HAP-1 (cell line): Measurements from ENCODE around the gene AGBL4.

Experiments used
- DNase-seq, 2 experiments: peaks; one replicate each; pipeline ENCODE4 v3.0.0-alpha.2; 2016 to 2020; ENCODE audit warnings: low spot score in 2 of 2
- H3K27me3 ChIP-seq: fragments of 250-450 bp; sonication (Bioruptor Pico); 2 replicates; pipeline ENCODE4 v1.5.1; 2020; ENCODE audit warnings: low read depth, mild to moderate bottlenecking, moderate library complexity
- H3K36me3 ChIP-seq: fragments of 250-450 bp; sonication (Bioruptor Pico); replicated peaks from 2 replicates; pipeline ENCODE4 v1.5.1; 2020; ENCODE audit warnings: mild to moderate bottlenecking
- H3K4me1 ChIP-seq: fragments of 250-450 bp; sonication (Bioruptor Pico); 2 replicates; pipeline ENCODE4 v1.5.1; 2020; ENCODE audit warnings: mild to moderate bottlenecking
- H3K4me3 ChIP-seq: fragments of 250-450 bp; sonication (Bioruptor Pico); 2 replicates; pipeline ENCODE4 v1.5.1; 2020; ENCODE audit warnings: mild to moderate bottlenecking, moderate library complexity
- H3K9me3 ChIP-seq: fragments of 250-450 bp; sonication (Bioruptor Pico); 2 replicates; pipeline ENCODE4 v1.5.1; 2020; ENCODE audit warnings: mild to moderate bottlenecking, moderate library complexity
- in situ Hi-C: fragments of 300-500 bp; cut with MboI; formaldehyde crosslinking; loops from 3 replicates; pipeline ENCODE4 v1.14.3; 2020; ENCODE audit warnings: low sequenced_read_pairs, inconsistent platforms, mixed read lengths

AGBL4 gene

GRCh38 chr1:48955774-48956173 lies 1068.0 kb downstream of the AGBL4 start:
- Histone ChIP-seq H3K4me1 (no peaks in the 10 kb centered on the region), H3K4me3 (no peak overlapping the region), H3K9me3 (no peaks in the 10 kb centered on the region), H3K36me3 (no peaks in the 10 kb centered on the region), H3K27me3 (0 out of 2 replicates have a peak, but pooled peaks cover 2% of the 10 kb centered on the region)
- in situ Hi-C loops: no loop called here
- no peak for DNase-seq

- Histone ChIP-seq H3K36me3 (no peaks in the 10 kb centered on the region), H3K4me3 (no peak overlapping the region), H3K27me3 (0 out of 2 replicates have a peak, but pooled peaks cover 2% of the 10 kb centered on the region), H3K4me1 (no peaks in the 10 kb centered on the region), H3K9me3 (no peaks in the 10 kb centered on the region)
- in situ Hi-C loops: no loop called here
- no peak for DNase-seq
Measured at GRCh38 chr1:48953617-48954016, 1070.1 kb downstream of the AGBL4 start.

GRCh38 chr1:48948562-48948961 lies 1075.2 kb downstream of the AGBL4 start:
- DNase-seq: no peak
- Histone ChIP-seq H3K4me3 (no peak overlapping the region), H3K27me3 (no peaks in the 10 kb centered on the region), H3K9me3 (no peaks in the 10 kb centered on the region), H3K4me1 (no peaks in the 10 kb centered on the region), H3K36me3 (no peaks in the 10 kb centered on the region)
- in situ Hi-C loops: no loop called here

DNA sequence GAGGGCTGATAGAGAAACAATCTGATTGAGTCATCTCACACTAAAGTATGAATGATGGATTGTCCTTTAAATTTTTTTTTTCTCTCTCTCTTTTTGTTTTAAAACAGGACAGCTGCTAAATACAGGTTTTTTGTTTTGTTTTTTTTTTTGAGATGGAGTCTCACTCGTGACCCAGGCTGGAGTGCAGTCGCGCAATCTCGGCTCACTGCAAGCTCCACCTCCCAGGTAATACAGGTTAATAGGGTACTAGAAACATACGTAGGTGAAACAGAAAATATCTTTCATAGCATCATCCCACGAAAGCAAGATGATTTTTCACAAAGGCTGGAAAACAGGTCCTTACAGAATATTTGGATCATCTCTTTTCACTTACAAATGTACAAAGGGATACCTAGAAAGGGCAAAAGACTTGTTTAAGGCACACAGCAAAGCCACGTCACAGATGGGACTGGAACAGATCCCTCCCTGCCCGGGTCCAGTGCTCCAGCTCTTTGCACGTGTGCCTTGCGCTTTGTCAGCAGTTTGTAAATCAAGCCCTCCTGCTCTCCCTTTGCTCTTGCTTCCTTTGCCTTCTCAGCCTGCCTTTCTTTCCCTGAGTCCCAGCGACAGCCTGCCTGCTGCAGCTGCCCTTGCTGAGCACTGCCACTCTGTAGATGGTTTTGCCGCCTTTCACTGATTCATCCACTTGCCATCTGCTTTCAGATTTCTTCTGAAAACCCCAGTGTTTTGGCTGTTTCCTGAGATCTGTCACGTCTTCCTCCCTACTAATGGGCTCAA lies 1075.8 kb downstream of the AGBL4 start:
- Histone ChIP-seq H3K4me1 (no peaks in the 10 kb centered on the region), H3K27me3 (no peaks in the 10 kb centered on the region), H3K9me3 (no peaks in the 10 kb centered on the region), H3K36me3 (no peaks in the 10 kb centered on the region), H3K4me3 (no peak overlapping the region)
- DNase-seq: no peak
- in situ Hi-C loops: no loop called here

DNA sequence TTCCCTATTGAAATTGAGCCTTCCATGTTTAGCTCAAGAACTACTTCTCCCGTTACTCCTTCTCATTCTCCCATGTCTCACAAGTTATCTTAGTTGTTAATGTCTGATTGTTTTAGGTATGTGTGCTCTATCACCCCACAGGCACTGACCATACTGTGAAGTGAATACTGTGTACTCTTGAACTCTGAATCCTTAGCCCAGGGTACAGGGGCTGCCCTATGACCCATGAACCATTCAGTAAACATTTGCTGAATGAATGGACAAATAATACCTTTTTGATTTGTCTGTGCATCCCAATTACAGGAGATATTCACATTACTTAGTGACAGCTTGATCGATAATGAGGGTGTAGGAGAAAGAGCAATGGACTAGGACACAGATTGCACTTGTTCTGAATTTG lies 1077.7 kb downstream of the AGBL4 start:
- Histone ChIP-seq H3K4me3 (no peak overlapping the region), H3K4me1 (no peaks in the 10 kb centered on the region), H3K9me3 (no peaks in the 10 kb centered on the region), H3K27me3 (no peaks in the 10 kb centered on the region), H3K36me3 (no peaks in the 10 kb centered on the region)
- in situ Hi-C loops: no loop called here
- DNase-seq: no peak

DNA sequence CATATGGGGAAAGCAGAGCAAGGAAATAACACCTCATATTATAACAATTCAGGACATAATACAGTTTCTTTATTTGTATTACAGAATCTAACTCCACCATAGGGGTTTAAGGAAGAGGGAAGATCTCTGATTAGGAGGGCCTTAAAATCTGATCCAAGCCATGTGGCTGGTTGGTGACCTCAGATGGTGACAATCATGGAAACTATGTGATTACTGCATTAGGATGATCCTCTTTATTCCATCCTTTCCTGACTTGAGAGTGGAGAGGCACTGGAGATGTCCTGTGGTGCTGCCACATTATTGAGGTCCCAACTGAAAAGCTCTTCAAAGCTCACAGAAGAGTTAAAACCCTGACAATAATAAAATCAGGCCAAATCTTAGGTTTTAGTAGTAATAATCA lies 1078.9 kb downstream of the AGBL4 start:
- Histone ChIP-seq H3K27me3 (no peaks in the 10 kb centered on the region), H3K9me3 (no peaks in the 10 kb centered on the region), H3K4me3 (no peak overlapping the region), H3K36me3 (no peaks in the 10 kb centered on the region), H3K4me1 (no peaks in the 10 kb centered on the region)
- DNase-seq: no peak
- in situ Hi-C loops: no loop called here

GRCh38 chr1:48943826-48944225 lies 1079.9 kb downstream of the AGBL4 start:
- H3K4me1 ChIP-seq: no peaks in the 10 kb centered on the region
- no peak for DNase-seq
- H3K4me3 ChIP-seq: no peak overlapping the region
- no peaks in the 10 kb centered on the region for H3K36me3 ChIP-seq
- in situ Hi-C loops: no loop called here
- H3K27me3 ChIP-seq: no peaks in the 10 kb centered on the region
- no peaks in the 10 kb centered on the region for H3K9me3 ChIP-seq

DNA sequence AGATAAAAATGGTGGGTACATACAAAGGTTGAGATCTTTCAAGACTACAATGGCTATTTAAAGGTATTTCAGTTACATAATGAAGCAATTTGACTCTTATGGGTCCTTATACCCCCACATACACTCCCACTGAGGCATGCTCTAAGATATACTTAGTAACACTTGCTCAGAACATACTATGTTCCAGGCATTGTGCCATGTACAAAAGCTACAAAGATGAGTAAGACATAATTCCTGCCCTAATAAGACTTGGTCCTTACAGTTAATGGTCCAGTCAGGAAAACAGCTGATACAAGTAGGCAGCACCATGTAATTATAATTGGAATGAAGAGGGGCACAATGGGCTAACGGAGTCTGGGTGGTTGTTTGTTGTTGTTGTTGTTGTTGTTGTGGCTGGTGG lies 1080.4 kb downstream of the AGBL4 start:
- DNase-seq: no peak
- Histone ChIP-seq H3K9me3 (no peaks in the 10 kb centered on the region), H3K4me1 (no peaks in the 10 kb centered on the region), H3K36me3 (no peaks in the 10 kb centered on the region), H3K4me3 (no peak overlapping the region), H3K27me3 (no peaks in the 10 kb centered on the region)
- in situ Hi-C loops: no loop called here

DNA sequence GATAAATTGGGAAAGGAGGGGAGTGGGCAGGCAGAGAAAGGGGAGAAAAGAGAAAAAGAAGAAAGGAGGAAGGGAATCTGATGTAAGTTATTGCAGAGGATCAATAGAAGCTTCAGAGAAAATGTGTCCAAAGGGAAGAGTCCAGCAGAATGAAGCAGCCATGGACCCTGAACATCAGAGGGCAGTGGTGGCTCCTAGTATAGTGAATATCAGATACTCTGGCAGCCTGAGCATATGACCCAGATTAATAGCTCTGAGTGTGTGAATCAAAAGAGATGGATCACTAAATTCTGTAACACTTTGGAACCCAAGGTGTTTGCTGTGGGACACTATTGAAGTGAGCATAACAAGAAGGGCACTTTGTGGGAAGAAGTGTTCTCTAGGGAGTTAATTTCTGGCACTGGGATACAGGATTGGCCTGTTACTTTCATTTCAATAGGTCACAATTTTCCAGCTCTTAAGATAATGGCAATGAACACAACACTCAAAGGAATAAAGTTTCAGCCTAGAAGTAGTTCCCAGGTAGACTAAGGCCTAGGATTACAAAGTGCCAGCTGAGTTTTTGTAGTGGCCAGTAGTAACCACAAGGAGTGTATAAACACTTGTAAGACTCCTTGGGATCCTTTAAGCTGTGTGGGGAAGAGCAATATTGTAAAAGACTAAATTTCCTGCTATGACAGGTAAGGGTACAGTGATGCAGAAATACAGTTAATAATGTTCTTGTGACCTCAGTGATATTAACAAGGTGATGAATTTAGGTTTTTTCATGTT lies 1082.6 kb downstream of the AGBL4 start:
- no peaks in the 10 kb centered on the region for H3K4me1 ChIP-seq
- in situ Hi-C loops: no loop called here
- no peaks in the 10 kb centered on the region for H3K27me3 ChIP-seq
- H3K4me3 ChIP-seq: no peak overlapping the region
- no peak for DNase-seq
- no peaks in the 10 kb centered on the region for H3K9me3 ChIP-seq
- no peaks in the 10 kb centered on the region for H3K36me3 ChIP-seq

DNA sequence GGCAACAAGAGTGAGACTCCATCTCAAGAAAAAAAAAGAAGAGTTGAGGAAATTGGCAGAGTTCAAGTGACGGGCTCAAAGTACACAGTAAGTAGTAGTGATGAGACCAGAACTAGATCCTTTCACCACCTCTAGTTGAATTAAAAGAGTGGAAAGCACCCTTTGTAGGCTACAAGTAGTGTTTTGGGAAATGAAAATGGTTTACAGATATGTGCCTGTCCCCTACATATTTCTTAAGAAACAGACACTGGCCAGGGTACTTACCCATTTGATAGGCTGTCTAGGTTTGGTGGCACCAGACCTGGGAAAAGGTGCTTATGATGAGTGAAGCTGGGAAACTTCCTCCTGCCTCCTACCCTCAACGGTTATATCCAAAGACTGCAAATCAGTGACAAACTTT lies 1083.4 kb downstream of the AGBL4 start:
- H3K9me3 ChIP-seq: no peaks in the 10 kb centered on the region
- H3K4me3 ChIP-seq: no peak overlapping the region
- in situ Hi-C loops: no loop called here
- H3K27me3 ChIP-seq: no peaks in the 10 kb centered on the region
- H3K4me1 ChIP-seq: no peaks in the 10 kb centered on the region
- no peaks in the 10 kb centered on the region for H3K36me3 ChIP-seq
- no peak for DNase-seq

DNA sequence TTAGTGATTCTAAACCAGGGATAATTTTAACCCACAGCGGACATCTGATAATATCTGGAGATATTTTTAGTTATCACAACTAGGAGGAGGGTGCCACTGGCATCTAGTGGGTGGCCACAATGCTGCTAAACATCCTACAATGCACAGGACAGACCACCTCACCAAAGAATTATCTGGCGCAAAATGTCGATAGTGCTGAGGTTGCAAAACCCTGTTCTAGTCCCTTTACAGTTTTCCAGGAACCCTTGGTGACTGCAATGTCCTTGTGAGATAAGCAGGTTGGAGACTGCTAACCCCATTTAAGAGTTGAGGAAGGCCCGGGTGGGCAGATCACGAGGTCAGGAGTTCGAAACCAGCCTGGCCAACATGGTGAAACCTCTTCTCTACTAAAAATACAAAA lies 1083.9 kb downstream of the AGBL4 start:
- H3K27me3 ChIP-seq: no peaks in the 10 kb centered on the region
- no peak overlapping the region for H3K4me3 ChIP-seq
- no peaks in the 10 kb centered on the region for H3K9me3 ChIP-seq
- no peaks in the 10 kb centered on the region for H3K36me3 ChIP-seq
- in situ Hi-C loops: no loop called here
- no peaks in the 10 kb centered on the region for H3K4me1 ChIP-seq
- DNase-seq: no peak

- Histone ChIP-seq H3K4me3 (no peak overlapping the region), H3K27me3 (no peaks in the 10 kb centered on the region), H3K36me3 (no peaks in the 10 kb centered on the region), H3K9me3 (no peaks in the 10 kb centered on the region), H3K4me1 (no peaks in the 10 kb centered on the region)
- in situ Hi-C loops: no loop called here
- DNase-seq: no peak
Measured at GRCh38 chr1:48939042-48939441, 1084.7 kb downstream of the AGBL4 start.

- Histone ChIP-seq H3K27me3 (no peaks in the 10 kb centered on the region), H3K9me3 (no peaks in the 10 kb centered on the region), H3K4me1 (no peaks in the 10 kb centered on the region), H3K4me3 (no peak overlapping the region), H3K36me3 (no peaks in the 10 kb centered on the region)
- no peak for DNase-seq
- in situ Hi-C loops: no loop called here
Measured at GRCh38 chr1:48937732-48938131, 1086.0 kb downstream of the AGBL4 start.

GRCh38 chr1:48936436-48936835 lies 1087.3 kb downstream of the AGBL4 start:
- Histone ChIP-seq H3K36me3 (no peaks in the 10 kb centered on the region), H3K27me3 (no peaks in the 10 kb centered on the region), H3K4me3 (no peak overlapping the region), H3K4me1 (no peaks in the 10 kb centered on the region), H3K9me3 (no peaks in the 10 kb centered on the region)
- DNase-seq: no peak
- in situ Hi-C loops: no loop called here
